Loucy (cell line): ENCODE results near the gene ZFPM1.

Experiments used
- CTCF ChIP-seq: fragments of 200-600 bp; sonication (generic); conservative IDR thresholded peaks from 2 replicates; pipeline ENCODE4 v1.5.1; 2014; ENCODE audit warnings: mild to moderate bottlenecking, antibody characterized with exemption, low read length
- EZH2phosphoT487 ChIP-seq: fragments of 200-600 bp; IDR thresholded peaks from 2 replicates; pipeline ENCODE4 v1.6.1; 2018; ENCODE audit warnings: antibody characterized with exemption, mild to moderate bottlenecking, moderate library complexity, borderline replicate concordance

- TF ChIP-seq CTCF (no peak), EZH2phosphoT487 (no peak)
These were observed 113.1 kb downstream of the ZFPM1 start for GRCh38 chr16:88566158-88566557.
